GM21723 (cell line): Measurements from ENCODE around the gene MFSD6L.
"Not testable (repeated sequence)": the region's sequence is repeated elsewhere in the genome, so short reads cannot be mapped to it uniquely, and the experiment has no call there.

Source experiments
- ATAC-seq: cut with Tn5 transposase; IDR thresholded peaks from one replicate; pipeline ENCODE4 v1.9.1; 2021; ENCODE audit warnings: mild to moderate bottlenecking, moderate library complexity; ENCODE audit not compliant: unreplicated experiment

MFSD6L gene

GRCh38 chr17:8826808-8827435, 27.8 kb upstream of the MFSD6L start:
- no peak for ATAC-seq

- ATAC-seq: no peak
These were observed 26.6 kb upstream of the MFSD6L start for GRCh38 chr17:8825802-8826201.

GRCh38 chr17:8823279-8823678, 24.1 kb upstream of the MFSD6L start:
- no peak for ATAC-seq

GRCh38 chr17:8822401-8823035, 23.4 kb upstream of the MFSD6L start:
- no peak for ATAC-seq

- ATAC-seq: no peak
These were observed 22.4 kb upstream of the MFSD6L start for GRCh38 chr17:8821446-8822105.

GRCh38 chr17:8820311-8821010, 21.3 kb upstream of the MFSD6L start:
- ATAC-seq: no peak

- no peak for ATAC-seq
These were observed 19.6 kb upstream of the MFSD6L start for GRCh38 chr17:8818654-8819330.

GRCh38 chr17:8818047-8818446, 18.9 kb upstream of the MFSD6L start:
- no peak for ATAC-seq

- ATAC-seq: peak; percentile 85
These were observed 7.9 kb upstream of the MFSD6L start for GRCh38 chr17:8806926-8807550.

- ATAC-seq: no peak
These were observed 7.2 kb upstream of the MFSD6L start for GRCh38 chr17:8806253-8806925.

- not testable (repeated sequence) for ATAC-seq
These were observed 6.2 kb upstream of the MFSD6L start for GRCh38 chr17:8805396-8805795.

- ATAC-seq: no peak
These were observed 4.6 kb upstream of the MFSD6L start for GRCh38 chr17:8803531-8804420.

GRCh38 chr17:8801135-8801840, 2.1 kb upstream of the MFSD6L start:
- ATAC-seq: no peak

- no peak for ATAC-seq
These were observed 1.5 kb upstream of the MFSD6L start for GRCh38 chr17:8800656-8801055.

GRCh38 chr17:8799570-8800212, 526 bp upstream of the MFSD6L start:
- no peak for ATAC-seq

GRCh38 chr17:8798176-8798845, 854 bp downstream of the MFSD6L start:
- ATAC-seq: no peak

- no peak for ATAC-seq
These were observed 1.5 kb downstream of the MFSD6L start for GRCh38 chr17:8797621-8798175.
